Measurements from ENCODE around the gene CLEC4G. TPM values are rescaled to one million over a fixed set of nuclear protein-coding genes. Genes with fewer than 3 reads are reported as not detected.

Gene CLEC4G
- total RNA-seq, 1 experiment from 2014 or later: not detected

DNA sequence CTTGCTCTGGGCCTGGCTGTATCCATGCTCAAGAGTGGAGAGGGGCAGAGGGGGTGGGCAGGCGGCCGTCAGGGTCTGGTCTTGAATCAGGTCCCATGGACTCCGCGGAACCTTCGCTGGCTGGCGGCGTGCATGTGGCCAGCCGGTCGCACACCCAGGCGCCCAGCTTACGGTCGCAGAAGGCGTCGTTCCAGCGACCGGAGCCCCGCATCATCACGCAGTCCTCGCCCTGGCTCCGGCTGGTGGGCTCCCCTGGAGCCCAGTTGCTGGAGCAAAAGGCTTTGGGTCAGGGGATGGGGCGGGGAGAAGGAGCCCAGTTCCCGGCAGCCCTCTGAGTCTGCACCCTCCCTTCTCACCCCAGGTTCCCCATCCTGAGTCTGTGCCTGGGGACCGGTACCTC lies 42.7 kb downstream of the CLEC4G start:
- POLR2A ChIA-PET (ENCODE audit: unreplicated experiment): no interaction called here
- Histone ChIP-seq H3K9me3 (ENCODE audit: low read length) (no peaks in the 10 kb centered on the region), H3K27ac (ENCODE audit: low read length) (no peak overlapping the region), H3K27me3 (ENCODE audit: low read length) (no peaks in the 10 kb centered on the region), H3K4me1 (ENCODE audit: insufficient read depth, low read length) (no peaks in the 10 kb centered on the region), H3K9me2 (replicated peaks; ENCODE audit: low read length) (no peaks in the 10 kb centered on the region), H3K79me2 (ENCODE audit: low read length) (no peaks in the 10 kb centered on the region), H4K20me1 (ENCODE audit: low read length) (no peaks in the 10 kb centered on the region), H2AFZ (ENCODE audit: low read length) (no peak overlapping the region), H3F3A (ENCODE audit: low read length, unreplicated experiment) (no peaks in the 10 kb centered on the region), H3K4me2 (ENCODE audit: low read length) (no peak overlapping the region), H3K36me3 (ENCODE audit: low read depth, low read length) (no peaks in the 10 kb centered on the region), H3K9ac (ENCODE audit: low read length) (no peak overlapping the region), H3K4me3 (ENCODE audit: low read length) (no peak overlapping the region)
- BruUV-seq (replicated peaks): no TSS peak
- TF ChIP-seq EZH2 (IDR thresholded peaks at IDR 0.05; ENCODE audit: low read length, unreplicated experiment) (no peak), EZH2phosphoT487 (IDR thresholded peaks at IDR 0.05; ENCODE audit: borderline replicate concordance, low read length) (no peak), CTCF (conservative IDR thresholded peaks at IDR 0.05; ENCODE audit: low read depth, low read length) (no peak)
- no peak for ATAC-seq
- intact Hi-C loops (cut with micrococcal nuclease): no loop called here
- CTCF ChIA-PET: no interaction called here
- DNase-seq: no peak

DNA sequence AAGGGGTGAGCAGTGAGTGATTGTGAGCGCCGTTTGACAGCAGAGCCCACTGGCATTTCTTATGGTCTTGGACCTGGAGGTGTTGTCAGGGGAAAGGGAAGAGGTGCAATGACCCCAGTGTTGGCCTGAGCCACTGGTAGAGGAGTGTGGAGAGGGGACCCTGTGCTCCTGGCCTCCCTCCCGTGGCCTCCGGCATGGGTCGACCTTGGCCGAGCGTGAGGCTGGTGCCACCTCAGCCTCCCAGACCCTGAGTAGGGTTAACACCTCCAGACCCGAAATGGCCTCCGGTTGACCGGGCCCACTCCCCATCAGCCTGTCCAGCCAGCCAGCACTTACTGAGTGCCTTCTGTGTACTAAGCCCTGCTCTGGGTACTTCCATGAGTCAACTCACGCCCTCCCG lies 44.7 kb downstream of the CLEC4G start:
- no peaks in the 10 kb centered on the region for H3K4me1 ChIP-seq (ENCODE audit: insufficient read depth, low read length)
- no peak overlapping the region for H3K4me3 ChIP-seq (ENCODE audit: low read length)
- H3K9me2 ChIP-seq (replicated peaks; ENCODE audit: low read length): no peaks in the 10 kb centered on the region
- TF ChIP-seq EZH2phosphoT487 (IDR thresholded peaks at IDR 0.05; ENCODE audit: borderline replicate concordance, low read length) (no peak), EZH2 (IDR thresholded peaks at IDR 0.05; ENCODE audit: low read length, unreplicated experiment) (no peak), CTCF (conservative IDR thresholded peaks at IDR 0.05; ENCODE audit: low read depth, low read length) (no peak)
- no peaks in the 10 kb centered on the region for H4K20me1 ChIP-seq (ENCODE audit: low read length)
- H3K27ac ChIP-seq (ENCODE audit: low read length): no peak overlapping the region
- no peaks in the 10 kb centered on the region for H3K9me3 ChIP-seq (ENCODE audit: low read length)
- ATAC-seq: no peak; the same call in 1 of the 2 replicates
- H3K27me3 ChIP-seq (ENCODE audit: low read length): no peaks in the 10 kb centered on the region
- H2AFZ ChIP-seq (ENCODE audit: low read length): no peak overlapping the region
- 0 out of 2 replicates have a peak, but pooled peaks cover 7% of the 10 kb centered on the region for H3K36me3 ChIP-seq (ENCODE audit: low read depth, low read length)
- DNase-seq: no peak
- H3K79me2 ChIP-seq (ENCODE audit: low read length): peaks cover 5% of the 10 kb centered on the region
- no peak overlapping the region for H3K9ac ChIP-seq (ENCODE audit: low read length)
- H3F3A ChIP-seq (ENCODE audit: low read length, unreplicated experiment): no peaks in the 10 kb centered on the region
- intact Hi-C loops (cut with micrococcal nuclease): no loop called here
- H3K4me2 ChIP-seq (ENCODE audit: low read length): no peak overlapping the region
- CTCF ChIA-PET: interaction anchor here (0.6 kb wide), 1 partner anchor 215 kb away, joined by 3 read pairs; no protein-coding TSS in a partner anchor
- POLR2A ChIA-PET (ENCODE audit: unreplicated experiment): interaction anchor here (0.6 kb wide), 1 partner anchor 18 kb away, joined by 3 read pairs; no protein-coding TSS in a partner anchor
- BruUV-seq (replicated peaks): no TSS peak

GRCh38 chr19:7685546-7686445 lies 46.1 kb downstream of the CLEC4G start:
- H4K20me1 ChIP-seq (ENCODE audit: low read length): no peaks in the 10 kb centered on the region
- POLR2A ChIA-PET (ENCODE audit: unreplicated experiment): no interaction called here
- intact Hi-C loops (cut with micrococcal nuclease): no loop called here

More at GRCh38 chr19:7685546-7686445, 46.1 kb downstream of the CLEC4G start:
- H3K9me3 ChIP-seq (ENCODE audit: low read length): no peaks in the 10 kb centered on the region
- H3K79me2 ChIP-seq (ENCODE audit: low read length): peaks cover 19% of the 10 kb centered on the region
- H2AFZ ChIP-seq (ENCODE audit: low read length): no peak overlapping the region
- H3K36me3 ChIP-seq (ENCODE audit: low read depth, low read length): 0 out of 2 replicates have a peak, but pooled peaks cover 10% of the 10 kb centered on the region
- peaks cover 7% of the 10 kb centered on the region; the same call in 1 of the 2 replicates for H3K4me1 ChIP-seq (ENCODE audit: insufficient read depth, low read length)
- DNase-seq: no peak
- CTCF ChIA-PET: no interaction called here
- no peak overlapping the region for H3K4me3 ChIP-seq (ENCODE audit: low read length)
- no peaks in the 10 kb centered on the region for H3F3A ChIP-seq (ENCODE audit: low read length, unreplicated experiment)
- no peak overlapping the region for H3K9ac ChIP-seq (ENCODE audit: low read length)
- H3K27ac ChIP-seq (ENCODE audit: low read length): no peak overlapping the region
- TF ChIP-seq EZH2phosphoT487 (IDR thresholded peaks at IDR 0.05; ENCODE audit: borderline replicate concordance, low read length): no peak
- no peak for TF ChIP-seq EZH2 (IDR thresholded peaks at IDR 0.05; ENCODE audit: low read length, unreplicated experiment)
- TF ChIP-seq CTCF (conservative IDR thresholded peaks at IDR 0.05; ENCODE audit: low read depth, low read length): no peak
- H3K27me3 ChIP-seq (ENCODE audit: low read length): no peaks in the 10 kb centered on the region
- BruUV-seq (replicated peaks): no TSS peak
- no peak for ATAC-seq
- no peak overlapping the region for H3K4me2 ChIP-seq (ENCODE audit: low read length)
- no peaks in the 10 kb centered on the region for H3K9me2 ChIP-seq (replicated peaks; ENCODE audit: low read length)

Data from PC-3 (cell line).